Activated CD8-positive, alpha-beta T cell treated with anti-CD3 and anti-CD28 coated beads for 36 hours (primary cell): Measurements from ENCODE around the gene MEGF9. TPM values are rescaled to one million over a fixed set of nuclear protein-coding genes. Genes with fewer than 3 reads are reported as not detected.

Experiments
- ATAC-seq: fragments of 200-7000 bp; cut with Tn5 transposase; one replicate; pipeline ENCODE4 v1.10.0; 2021; ENCODE audit warnings: mild to moderate bottlenecking, moderate library complexity
- CTCF ChIA-PET: fragments of 350-600 bp; sonication (Branson Sonifier 250); formaldehyde crosslinking; loops from one replicate; lab custom pipeline; 2021; ENCODE audit warnings: antibody characterized with exemption; lab: Charles Lee
- POLR2A ChIA-PET: fragments of 350-600 bp; sonication (Branson Sonifier 250); formaldehyde crosslinking; loops from one replicate; lab custom pipeline; 2021; ENCODE audit warnings: antibody characterized with exemption; lab: Charles Lee
- DNase-seq: peaks from one replicate; pipeline ENCODE4 v3.0.0-alpha.2; 2020
- H3K27ac Mint-ChIP-seq: one replicate; pipeline ENCODE4 v1.8.0; 2021; ENCODE audit warnings: mild to moderate bottlenecking, mixed read lengths
- H3K27me3 Mint-ChIP-seq: one replicate; pipeline ENCODE4 v1.8.0; 2021; ENCODE audit warnings: mixed read lengths
- H3K36me3 Mint-ChIP-seq: one replicate; pipeline ENCODE4 v1.8.0; 2021; ENCODE audit warnings: low read depth, mixed read lengths
- H3K4me1 Mint-ChIP-seq: one replicate; pipeline ENCODE4 v1.8.0; 2021; ENCODE audit warnings: low read depth, mixed read lengths
- H3K4me3 Mint-ChIP-seq: one replicate; pipeline ENCODE4 v1.8.0; 2021; ENCODE audit warnings: mild to moderate bottlenecking, moderate library complexity, mixed read lengths
- H3K9me3 Mint-ChIP-seq: one replicate; pipeline ENCODE4 v1.8.0; 2021; ENCODE audit warnings: mixed read lengths
- intact Hi-C: fragments of 100-400 bp; cut with micrococcal nuclease; formaldehyde crosslinking; loops from one replicate; pipeline ENCODE4 v1.10.0; 2022
- total RNA-seq, 2 experiments: library from RNA; stranded (reverse); gene quantifications; one replicate each; pipeline ENCODE4 v1.2.3, GENCODE V29; 2021
- TF ChIP-seq, protein P1 (sequence below): fragments of 200-600 bp; IDR thresholded peaks from one replicate; pipeline ENCODE4 v1.8.0; 2022; ENCODE audit warnings: antibody characterized with exemption, mild to moderate bottlenecking

MEGF9 gene
- total RNA-seq, 2 experiments from 2014 or later, result 3.0 to 3.2 TPM

DNA sequence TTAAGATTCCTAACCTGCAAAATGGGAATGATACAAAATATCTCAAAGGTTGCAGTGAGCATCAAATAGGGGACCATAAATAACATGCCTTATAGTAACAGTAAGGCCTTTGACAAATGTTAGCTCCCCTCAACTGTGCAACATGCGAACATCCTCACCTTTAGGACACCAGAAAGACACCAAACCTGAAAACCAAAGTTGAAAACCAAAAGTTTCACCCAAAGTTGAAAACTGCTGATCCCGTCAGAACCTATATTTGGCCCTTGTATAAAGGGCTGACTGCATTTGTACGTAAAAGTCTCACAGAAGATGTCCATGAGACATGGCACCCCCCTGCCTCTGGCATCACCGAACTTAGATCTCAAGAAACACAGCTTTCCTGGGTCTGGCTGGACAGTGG lies 146.4 kb downstream of the MEGF9 start:
- Mint-ChIP-seq H3K4me1 (peaks cover 9% of the 10 kb centered on the region), H3K27me3 (no peaks in the 10 kb centered on the region), H3K27ac (no peak overlapping the region), H3K4me3 (no peak overlapping the region), H3K9me3 (no peaks in the 10 kb centered on the region), H3K36me3 (peaks cover 47% of the 10 kb centered on the region)
- POLR2A ChIA-PET, result no interaction called here
- intact Hi-C loops, result no loop called here
- CTCF ChIA-PET, result no interaction called here
- TF ChIP-seq, protein P1, sequence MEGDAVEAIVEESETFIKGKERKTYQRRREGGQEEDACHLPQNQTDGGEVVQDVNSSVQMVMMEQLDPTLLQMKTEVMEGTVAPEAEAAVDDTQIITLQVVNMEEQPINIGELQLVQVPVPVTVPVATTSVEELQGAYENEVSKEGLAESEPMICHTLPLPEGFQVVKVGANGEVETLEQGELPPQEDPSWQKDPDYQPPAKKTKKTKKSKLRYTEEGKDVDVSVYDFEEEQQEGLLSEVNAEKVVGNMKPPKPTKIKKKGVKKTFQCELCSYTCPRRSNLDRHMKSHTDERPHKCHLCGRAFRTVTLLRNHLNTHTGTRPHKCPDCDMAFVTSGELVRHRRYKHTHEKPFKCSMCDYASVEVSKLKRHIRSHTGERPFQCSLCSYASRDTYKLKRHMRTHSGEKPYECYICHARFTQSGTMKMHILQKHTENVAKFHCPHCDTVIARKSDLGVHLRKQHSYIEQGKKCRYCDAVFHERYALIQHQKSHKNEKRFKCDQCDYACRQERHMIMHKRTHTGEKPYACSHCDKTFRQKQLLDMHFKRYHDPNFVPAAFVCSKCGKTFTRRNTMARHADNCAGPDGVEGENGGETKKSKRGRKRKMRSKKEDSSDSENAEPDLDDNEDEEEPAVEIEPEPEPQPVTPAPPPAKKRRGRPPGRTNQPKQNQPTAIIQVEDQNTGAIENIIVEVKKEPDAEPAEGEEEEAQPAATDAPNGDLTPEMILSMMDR, result no peak
- DNase-seq (no peak), ATAC-seq (no peak)

DNA sequence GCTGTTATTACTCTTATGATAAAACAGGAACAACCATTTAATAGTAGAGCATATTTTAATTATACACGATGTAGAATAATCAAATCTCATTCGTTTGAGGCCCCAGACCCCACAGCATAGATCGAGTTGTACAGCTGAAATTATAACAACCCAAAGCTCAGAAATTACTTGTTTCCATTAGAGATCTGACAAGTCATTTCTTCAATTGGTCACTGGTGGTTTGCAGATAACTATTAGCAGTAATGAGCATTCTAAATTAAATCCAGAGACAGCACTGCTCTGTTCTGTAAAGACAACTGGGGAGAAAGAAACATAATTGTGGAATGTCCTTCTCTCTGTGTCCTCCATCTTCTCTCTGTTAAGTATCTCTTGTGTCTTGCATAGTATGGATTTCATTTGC lies 147.2 kb downstream of the MEGF9 start:
- Mint-ChIP-seq H3K9me3 (no peaks in the 10 kb centered on the region), H3K4me3 (no peak overlapping the region), H3K4me1 (peaks cover 9% of the 10 kb centered on the region), H3K36me3 (peaks cover 52% of the 10 kb centered on the region), H3K27ac (no peak overlapping the region), H3K27me3 (no peaks in the 10 kb centered on the region)
- CTCF ChIA-PET, result interaction anchor here (0.9 kb wide), 1 partner anchor 19 kb away, joined by 5 read pairs; no protein-coding TSS in a partner anchor
- POLR2A ChIA-PET, result no interaction called here
- intact Hi-C loops, result no loop called here
- TF ChIP-seq, protein P1, result no peak
- no peak for DNase-seq
- ATAC-seq, result no peak

DNA sequence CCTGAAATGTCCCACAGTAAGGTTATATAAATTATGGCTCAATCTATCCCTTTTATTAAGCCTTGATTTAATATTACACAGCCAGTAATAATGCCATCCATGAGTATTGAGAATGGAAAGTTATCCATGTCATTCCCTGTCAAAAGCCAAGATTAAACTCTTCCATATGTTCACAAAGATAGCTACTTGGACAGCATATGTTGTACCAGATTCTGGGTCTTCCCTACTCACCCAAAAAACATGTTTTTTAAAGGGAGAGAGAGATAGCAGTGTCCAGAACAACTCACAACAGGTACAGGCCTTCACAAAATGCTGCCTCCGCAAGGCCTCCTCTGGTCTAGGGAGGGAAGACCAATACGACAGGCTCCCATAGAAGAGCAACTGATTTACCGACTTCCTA lies 149.7 kb downstream of the MEGF9 start:
- Mint-ChIP-seq H3K4me3 (no peak overlapping the region), H3K36me3 (peaks cover 46% of the 10 kb centered on the region), H3K27me3 (no peaks in the 10 kb centered on the region), H3K9me3 (no peaks in the 10 kb centered on the region), H3K27ac (no peak overlapping the region), H3K4me1 (peaks cover 9% of the 10 kb centered on the region)
- ATAC-seq (no peak), DNase-seq (no peak)
- ChIA-PET POLR2A (interaction anchor here (1.4 kb wide), 1 partner anchor 9 kb away, joined by 3 read pairs; no protein-coding TSS in a partner anchor), CTCF (interaction anchor here (1.0 to 1.7 kb wide), 2 partner anchors 11 to 17 kb away, joined by 3 to 4 read pairs; no protein-coding TSS in a partner anchor)
- TF ChIP-seq, protein P1, result no peak
- intact Hi-C loops, result no loop called here

DNA sequence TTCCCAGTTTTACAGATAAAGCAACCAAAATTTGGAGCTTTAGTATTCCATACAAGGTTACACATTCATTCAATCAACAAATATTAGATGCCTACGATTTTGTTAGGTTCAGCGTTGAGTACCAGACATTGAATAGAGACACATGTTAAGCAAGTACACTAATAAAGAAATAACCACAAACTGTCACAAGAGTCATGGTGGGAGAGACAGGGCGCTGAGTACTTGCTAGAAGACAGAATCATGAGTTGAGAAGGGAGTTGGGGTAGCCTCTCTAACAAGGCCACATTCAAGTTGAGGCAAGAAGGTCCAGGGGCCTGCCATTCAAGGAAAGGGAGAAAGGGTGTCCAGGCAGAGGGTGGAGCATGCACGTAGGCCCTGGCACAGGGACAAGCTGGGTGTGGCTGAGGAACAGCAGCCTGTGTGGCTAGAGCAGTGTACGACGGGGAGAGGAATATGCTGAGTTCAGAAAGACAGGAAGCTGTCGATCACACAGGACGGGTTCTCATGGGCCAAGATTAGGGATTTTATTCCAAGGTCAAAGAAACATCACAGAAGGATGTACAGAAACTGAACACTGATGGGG lies 151.3 kb downstream of the MEGF9 start:
- no peak overlapping the region for H3K27ac Mint-ChIP-seq
- H3K9me3 Mint-ChIP-seq, result no peaks in the 10 kb centered on the region
- TF ChIP-seq, protein P1, result no peak
- H3K27me3 Mint-ChIP-seq, result no peaks in the 10 kb centered on the region
- POLR2A ChIA-PET, result no interaction called here
- ATAC-seq, result no peak
- peaks cover 14% of the 10 kb centered on the region for H3K4me1 Mint-ChIP-seq
- CTCF ChIA-PET, result interaction anchor here (0.7 kb wide), 1 partner anchor 48 kb away, joined by 3 read pairs; no protein-coding TSS in a partner anchor
- intact Hi-C loops, result no loop called here
- H3K36me3 Mint-ChIP-seq, result peaks cover 38% of the 10 kb centered on the region
- no peak overlapping the region for H3K4me3 Mint-ChIP-seq
- DNase-seq, result no peak

DNA sequence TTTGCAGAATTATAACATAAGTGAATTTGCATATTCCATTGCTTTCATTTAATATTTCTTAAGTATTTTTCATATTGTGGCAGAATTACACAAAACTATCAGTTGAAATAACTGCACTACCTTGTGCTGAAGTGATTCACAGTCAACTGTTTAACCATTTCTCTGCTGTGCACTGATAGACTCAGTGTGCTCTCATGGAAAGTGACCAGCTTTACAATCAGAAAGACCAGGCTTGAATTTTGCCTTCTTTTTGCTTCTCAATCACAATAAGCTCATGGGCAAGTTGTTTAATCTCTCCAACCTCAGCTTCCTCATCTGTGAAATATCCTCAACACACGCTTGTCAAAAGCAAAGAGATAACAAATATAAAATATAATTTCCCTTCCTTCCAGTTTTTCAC lies 152.6 kb downstream of the MEGF9 start:
- H3K36me3 Mint-ChIP-seq, result peaks cover 33% of the 10 kb centered on the region

More for the DNA sequence above, 152.6 kb downstream of the MEGF9 start:
- DNase-seq (no peak), ATAC-seq (no peak)
- intact Hi-C loops, result no loop called here
- POLR2A ChIA-PET, result interaction anchor here (0.7 kb wide), 1 partner anchor 25 kb away, joined by 3 read pairs; no protein-coding TSS in a partner anchor
- TF ChIP-seq, protein P1, result no peak
- Mint-ChIP-seq H3K4me1 (peaks cover 14% of the 10 kb centered on the region), H3K9me3 (no peaks in the 10 kb centered on the region), H3K27me3 (no peaks in the 10 kb centered on the region), H3K4me3 (no peak overlapping the region), H3K27ac (no peak overlapping the region)
- CTCF ChIA-PET, result interaction anchor here (0.9 kb wide), 1 partner anchor 8 kb away, joined by 3 read pairs; no protein-coding TSS in a partner anchor
